GM12878 (cell line): ENCODE data around the gene FBXL16. TPM values are rescaled to one million over a fixed set of nuclear protein-coding genes. Genes with fewer than 3 reads are reported as not detected.
A peak's percentile ranks its signal among the peaks of the same experiment; 100 is the strongest.

Experiments
- BCLAF1 ChIP-seq: fragments of 450-650 bp; IDR thresholded peaks from 2 replicates; pipeline ENCODE4 v1.6.1; 2017; ENCODE audit warnings: antibody characterized with exemption, mild to moderate bottlenecking, moderate library complexity
- CBX5 ChIP-seq: sonication (generic); IDR thresholded peaks from 2 replicates; pipeline ENCODE4 v1.6.1; 2016; ENCODE audit warnings: low read depth, moderate library complexity, mild to moderate bottlenecking, inconsistent platforms
- CHD4 ChIP-seq: fragments of 200-600 bp; sonication (generic); IDR thresholded peaks from 2 replicates; pipeline ENCODE4 v1.6.1; 2016; ENCODE audit warnings: mild to moderate bottlenecking
- CUX1 ChIP-seq: IDR thresholded peaks from 2 replicates; pipeline ENCODE4 v1.6.1; 2012; ENCODE audit warnings: improper control_type of control experiment, low read depth, low read length; ENCODE audit not compliant: insufficient replicate concordance
- DPF2 ChIP-seq: fragments of 450-650 bp; IDR thresholded peaks from 2 replicates; pipeline ENCODE4 v1.6.1; 2017; ENCODE audit warnings: mild to moderate bottlenecking
- EED ChIP-seq: sonication (generic); IDR thresholded peaks from 2 replicates; pipeline ENCODE4 v1.6.1; 2016; ENCODE audit warnings: antibody characterized with exemption, low read depth
- ESRRA ChIP-seq: IDR thresholded peaks from 2 replicates; pipeline ENCODE4 v1.6.1; 2012; ENCODE audit warnings: mild to moderate bottlenecking, low read length, improper control_type of control experiment
- IKZF1 ChIP-seq: fragments of 450-650 bp; conservative IDR thresholded peaks from 2 replicates; pipeline ENCODE4 v1.6.1; 2017; ENCODE audit warnings: antibody characterized with exemption, mild to moderate bottlenecking
- KDM1A ChIP-seq: fragments of 200-600 bp; sonication (generic); IDR thresholded peaks from 2 replicates; pipeline ENCODE4 v1.6.1; 2016; ENCODE audit warnings: borderline replicate concordance
- KLF5 ChIP-seq: fragments of 450-650 bp; IDR thresholded peaks from 2 replicates; pipeline ENCODE4 v1.6.1; 2014; ENCODE audit warnings: mild to moderate bottlenecking; ENCODE audit not compliant: partially characterized antibody
- NR2C1 ChIP-seq: fragments of 450-650 bp; IDR thresholded peaks from 2 replicates; pipeline ENCODE4 v1.6.1; 2017; ENCODE audit warnings: antibody characterized with exemption, mild to moderate bottlenecking, moderate library complexity
- NR2F1 ChIP-seq: fragments of 450-650 bp; conservative IDR thresholded peaks from 2 replicates; pipeline ENCODE4 v1.6.1; 2017; ENCODE audit warnings: mild to moderate bottlenecking
- PAX8 ChIP-seq: fragments of 450-650 bp; IDR thresholded peaks from 2 replicates; pipeline ENCODE4 v1.6.1; 2017; ENCODE audit warnings: mild to moderate bottlenecking, moderate library complexity
- RBBP5 ChIP-seq: fragments of 200-600 bp; sonication (generic); conservative IDR thresholded peaks from 2 replicates; pipeline ENCODE4 v1.6.1; 2016
- RELA ChIP-seq: fragments of 450-650 bp; IDR thresholded peaks from 2 replicates; pipeline ENCODE4 v1.8.0; 2014; ENCODE audit warnings: borderline replicate concordance; ENCODE audit not compliant: partially characterized antibody
- RELB ChIP-seq: fragments of 450-650 bp; IDR thresholded peaks from 2 replicates; pipeline ENCODE4 v1.6.1; 2017; ENCODE audit warnings: low read depth, mild to moderate bottlenecking, moderate library complexity
- SP1 ChIP-seq: IDR thresholded peaks from one replicate; pipeline ENCODE4 v1.6.1; 2011; ENCODE audit warnings: low read depth, low read length
- SREBF1 ChIP-seq: IDR thresholded peaks from 2 replicates; pipeline ENCODE4 v1.6.1; 2012; ENCODE audit warnings: mild to moderate bottlenecking, low read length
- STAT1 ChIP-seq: fragments of 450-650 bp; conservative IDR thresholded peaks from 2 replicates; pipeline ENCODE4 v1.6.1; 2014; ENCODE audit warnings: antibody characterized with exemption, mild to moderate bottlenecking
- SUZ12 ChIP-seq: fragments of 200-600 bp; sonication (generic); IDR thresholded peaks from one replicate; pipeline ENCODE4 v1.6.1; 2018; ENCODE audit warnings: antibody characterized with exemption, mild to moderate bottlenecking; ENCODE audit not compliant: unreplicated experiment
- TBL1XR1 ChIP-seq: IDR thresholded peaks from 2 replicates; pipeline ENCODE4 v1.6.1; 2012; ENCODE audit warnings: low read depth, low read length, improper control_type of control experiment
- ZNF207 ChIP-seq: fragments of 450-650 bp; IDR thresholded peaks from 2 replicates; pipeline ENCODE4 v1.6.1; 2014; ENCODE audit warnings: antibody characterized with exemption, mild to moderate bottlenecking, borderline replicate concordance
- ZNF274 ChIP-seq: IDR thresholded peaks from one replicate; pipeline ENCODE4 v1.8.0; 2011; ENCODE audit not compliant: insufficient read length, insufficient read depth
- ZNF622 ChIP-seq: fragments of 450-650 bp; IDR thresholded peaks from 2 replicates; pipeline ENCODE4 v1.6.1; 2017; ENCODE audit warnings: mild to moderate bottlenecking, inconsistent platforms
- polyA plus RNA-seq, 11 experiments: library from polyadenylated mRNA; depleted of rRNA in 4 of 11; unstranded in 6 of 11; stranded (reverse) in 5 of 11; fragments of >200 nt; fragmentation: Nextera tagmentation in 4 of 11; fragmentation: Illumina TruSeq in 1 of 11; extraction: Ambion mirVana in 4 of 11; extraction: Trizol in 1 of 11; gene quantifications; 1 replicate in 1 of 11; 2 replicates in 10 of 11; pipeline versions ENCODE4 v1.2.1 to v1.2.3, GENCODE V29; 2011 to 2016; ENCODE audit warnings: inconsistent platforms in 2 of 11, missing spikeins in 2 of 11, low read depth in 1 of 11
- total RNA-seq, 4 experiments: library from RNA; depleted of rRNA in 3 of 4; stranded (reverse); fragments of >200 nt in 3 of 4; fragmentation: Illumina TruSeq in 1 of 4; extraction: Trizol in 1 of 4; gene quantifications; 2 replicates each; pipeline versions ENCODE4 v1.2.1 to v1.2.3, GENCODE V29; 2013 to 2021

FBXL16 gene
- total and polyA plus RNA-seq, 10 of the 15 experiments (the other 5 are each of a cell fraction or from before 2014, with no cell fraction given) = 0.13 to 1.4 (median 0.24) TPM

GRCh38 chr16:720990-721764, 15.6 kb upstream of the FBXL16 start, which contains the start of gene ANTKMT (continued):
- TF ChIP-seq STAT1 (peak; percentile 88), CUX1 (no peak), SP1 (no peak), ZNF274 (no peak), EED (no peak), KDM1A (no peak), SREBF1 (no peak), NR2F1 (peak; percentile 86), PAX8 (no peak), SUZ12 (no peak), RELB (no peak), CBX5 (no peak), CHD4 (no peak), ZNF207 (peak; percentile 96), KLF5 (peak; percentile 62), ESRRA (peak; percentile 37; the same call in 1 of the 2 replicates), ZNF622 (no peak), RELA (peak; percentile 71), TBL1XR1 (no peak), IKZF1 (peak; percentile 92), RBBP5 (no peak), BCLAF1 (peak; percentile 69; the same call in 1 of the 2 replicates), DPF2 (peak; percentile 95; the same call in 1 of the 2 replicates), NR2C1 (peak; percentile 56)
